Measurements from ENCODE around the gene SLC1A7. TPM values are rescaled to one million over a fixed set of nuclear protein-coding genes. Genes with fewer than 3 reads are reported as not detected.

SLC1A7 gene
- total and polyA plus RNA-seq, 2 experiments from 2014 or later, result not detected

DNA sequence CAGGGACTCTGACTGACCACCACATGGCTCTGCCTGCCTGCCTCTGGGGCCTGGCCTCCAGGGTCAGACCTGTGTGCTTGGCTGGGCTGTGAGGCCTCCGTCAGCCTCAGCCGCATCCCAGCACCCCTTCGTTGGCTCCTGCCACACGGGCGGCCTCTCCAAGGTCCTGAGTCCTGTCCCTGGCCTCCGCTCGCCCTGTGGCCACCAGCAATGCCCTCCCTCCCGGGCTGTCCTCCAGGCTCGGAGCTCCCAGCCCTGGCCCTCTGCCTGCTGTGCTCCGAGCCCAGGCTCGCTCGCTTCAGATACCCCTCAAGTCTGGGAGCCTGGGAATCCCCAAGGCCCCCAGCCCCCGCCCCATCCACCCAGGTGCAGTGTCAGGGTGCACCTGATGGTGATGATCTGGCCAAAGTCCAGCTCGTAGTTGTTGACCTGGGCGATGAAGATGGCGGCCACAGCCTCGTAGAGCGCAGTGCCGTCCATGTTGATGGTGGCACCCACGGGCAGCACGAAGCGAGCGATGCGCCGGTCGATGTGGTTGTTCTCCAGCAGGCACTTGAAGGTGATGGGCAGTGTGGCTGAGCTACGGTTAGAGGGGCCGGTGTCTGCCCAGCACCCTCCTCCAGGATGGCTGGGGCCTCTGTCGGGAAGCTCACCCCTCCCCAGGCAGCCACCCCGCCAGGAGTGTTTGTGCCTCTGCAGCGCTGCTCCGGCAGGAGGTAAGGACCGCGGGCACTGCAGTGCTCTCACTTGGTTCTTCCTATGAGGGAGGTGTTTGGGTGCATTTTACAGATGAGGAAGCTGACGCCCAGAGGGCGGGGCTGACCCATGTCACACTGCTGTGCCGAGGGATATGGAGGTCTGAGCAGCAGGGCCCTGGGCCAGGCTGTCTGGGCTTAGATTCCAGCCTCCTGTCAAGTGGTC is 52.0 kb downstream of the SLC1A7 start:
- no peaks in the 10 kb centered on the region for H3K9me3 Mint-ChIP-seq
- no peaks in the 10 kb centered on the region for H3K36me3 Mint-ChIP-seq (ENCODE audit: low read depth)
- H3K9me2 ChIP-seq (ENCODE audit: insufficient read depth), result no peaks in the 10 kb centered on the region
- H3K4me3 Mint-ChIP-seq, result no peak overlapping the region
- no peak overlapping the region for H3K27ac Mint-ChIP-seq
- no peak overlapping the region for H3K4me3 ChIP-seq
- H3K27me3 Mint-ChIP-seq (ENCODE audit: insufficient read depth, low read depth, poor library complexity), result peaks cover 6% of the 10 kb centered on the region
- H3F3A ChIP-seq (replicated peaks; ENCODE audit: low read depth), result no peaks in the 10 kb centered on the region; the same call in 1 of the 2 replicates
- H3K27me3 ChIP-seq (ENCODE audit: insufficient read depth), result no peaks in the 10 kb centered on the region
- no peak for TF ChIP-seq ZNF331 (CRISPR knock-in tag; IDR thresholded peaks at IDR 0.05; ENCODE audit: low read depth)
- TF ChIP-seq, protein P1, sequence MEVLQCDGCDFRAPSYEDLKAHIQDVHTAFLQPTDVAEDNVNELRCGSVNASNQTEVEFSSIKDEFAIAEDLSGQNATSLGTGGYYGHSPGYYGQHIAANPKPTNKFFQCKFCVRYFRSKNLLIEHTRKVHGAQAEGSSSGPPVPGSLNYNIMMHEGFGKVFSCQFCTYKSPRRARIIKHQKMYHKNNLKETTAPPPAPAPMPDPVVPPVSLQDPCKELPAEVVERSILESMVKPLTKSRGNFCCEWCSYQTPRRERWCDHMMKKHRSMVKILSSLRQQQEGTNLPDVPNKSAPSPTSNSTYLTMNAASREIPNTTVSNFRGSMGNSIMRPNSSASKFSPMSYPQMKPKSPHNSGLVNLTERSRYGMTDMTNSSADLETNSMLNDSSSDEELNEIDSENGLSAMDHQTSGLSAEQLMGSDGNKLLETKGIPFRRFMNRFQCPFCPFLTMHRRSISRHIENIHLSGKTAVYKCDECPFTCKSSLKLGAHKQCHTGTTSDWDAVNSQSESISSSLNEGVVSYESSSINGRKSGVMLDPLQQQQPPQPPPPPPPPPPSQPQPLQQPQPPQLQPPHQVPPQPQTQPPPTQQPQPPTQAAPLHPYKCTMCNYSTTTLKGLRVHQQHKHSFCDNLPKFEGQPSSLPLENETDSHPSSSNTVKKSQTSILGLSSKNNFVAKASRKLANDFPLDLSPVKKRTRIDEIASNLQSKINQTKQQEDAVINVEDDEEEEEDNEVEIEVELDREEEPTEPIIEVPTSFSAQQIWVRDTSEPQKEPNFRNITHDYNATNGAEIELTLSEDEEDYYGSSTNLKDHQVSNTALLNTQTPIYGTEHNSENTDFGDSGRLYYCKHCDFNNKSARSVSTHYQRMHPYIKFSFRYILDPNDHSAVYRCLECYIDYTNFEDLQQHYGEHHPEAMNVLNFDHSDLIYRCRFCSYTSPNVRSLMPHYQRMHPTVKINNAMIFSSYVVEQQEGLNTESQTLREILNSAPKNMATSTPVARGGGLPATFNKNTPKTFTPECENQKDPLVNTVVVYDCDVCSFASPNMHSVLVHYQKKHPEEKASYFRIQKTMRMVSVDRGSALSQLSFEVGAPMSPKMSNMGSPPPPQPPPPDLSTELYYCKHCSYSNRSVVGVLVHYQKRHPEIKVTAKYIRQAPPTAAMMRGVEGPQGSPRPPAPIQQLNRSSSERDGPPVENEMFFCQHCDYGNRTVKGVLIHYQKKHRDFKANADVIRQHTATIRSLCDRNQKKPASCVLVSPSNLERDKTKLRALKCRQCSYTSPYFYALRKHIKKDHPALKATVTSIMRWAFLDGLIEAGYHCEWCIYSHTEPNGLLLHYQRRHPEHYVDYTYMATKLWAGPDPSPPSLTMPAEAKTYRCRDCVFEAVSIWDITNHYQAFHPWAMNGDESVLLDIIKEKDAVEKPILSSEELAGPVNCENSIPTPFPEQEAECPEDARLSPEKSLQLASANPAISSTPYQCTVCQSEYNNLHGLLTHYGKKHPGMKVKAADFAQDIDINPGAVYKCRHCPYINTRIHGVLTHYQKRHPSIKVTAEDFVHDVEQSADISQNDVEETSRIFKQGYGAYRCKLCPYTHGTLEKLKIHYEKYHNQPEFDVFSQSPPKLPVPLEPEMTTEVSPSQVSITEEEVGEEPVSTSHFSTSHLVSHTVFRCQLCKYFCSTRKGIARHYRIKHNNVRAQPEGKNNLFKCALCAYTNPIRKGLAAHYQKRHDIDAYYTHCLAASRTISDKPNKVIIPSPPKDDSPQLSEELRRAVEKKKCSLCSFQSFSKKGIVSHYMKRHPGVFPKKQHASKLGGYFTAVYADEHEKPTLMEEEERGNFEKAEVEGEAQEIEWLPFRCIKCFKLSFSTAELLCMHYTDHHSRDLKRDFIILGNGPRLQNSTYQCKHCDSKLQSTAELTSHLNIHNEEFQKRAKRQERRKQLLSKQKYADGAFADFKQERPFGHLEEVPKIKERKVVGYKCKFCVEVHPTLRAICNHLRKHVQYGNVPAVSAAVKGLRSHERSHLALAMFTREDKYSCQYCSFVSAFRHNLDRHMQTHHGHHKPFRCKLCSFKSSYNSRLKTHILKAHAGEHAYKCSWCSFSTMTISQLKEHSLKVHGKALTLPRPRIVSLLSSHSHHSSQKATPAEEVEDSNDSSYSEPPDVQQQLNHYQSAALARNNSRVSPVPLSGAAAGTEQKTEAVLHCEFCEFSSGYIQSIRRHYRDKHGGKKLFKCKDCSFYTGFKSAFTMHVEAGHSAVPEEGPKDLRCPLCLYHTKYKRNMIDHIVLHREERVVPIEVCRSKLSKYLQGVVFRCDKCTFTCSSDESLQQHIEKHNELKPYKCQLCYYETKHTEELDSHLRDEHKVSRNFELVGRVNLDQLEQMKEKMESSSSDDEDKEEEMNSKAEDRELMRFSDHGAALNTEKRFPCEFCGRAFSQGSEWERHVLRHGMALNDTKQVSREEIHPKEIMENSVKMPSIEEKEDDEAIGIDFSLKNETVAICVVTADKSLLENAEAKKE (CRISPR knock-in tag; IDR thresholded peaks at IDR 0.05), result no peak
- no peak for TF ChIP-seq NANOG (IDR thresholded peaks at IDR 0.05; ENCODE audit: borderline replicate concordance)
- TF ChIP-seq EZH2 (IDR thresholded peaks at IDR 0.05; ENCODE audit: low read depth, unreplicated experiment), result no peak
- TF ChIP-seq EZH2phosphoT487 (IDR thresholded peaks at IDR 0.05; ENCODE audit: unreplicated experiment), result no peak
- TF ChIP-seq, protein P2, sequence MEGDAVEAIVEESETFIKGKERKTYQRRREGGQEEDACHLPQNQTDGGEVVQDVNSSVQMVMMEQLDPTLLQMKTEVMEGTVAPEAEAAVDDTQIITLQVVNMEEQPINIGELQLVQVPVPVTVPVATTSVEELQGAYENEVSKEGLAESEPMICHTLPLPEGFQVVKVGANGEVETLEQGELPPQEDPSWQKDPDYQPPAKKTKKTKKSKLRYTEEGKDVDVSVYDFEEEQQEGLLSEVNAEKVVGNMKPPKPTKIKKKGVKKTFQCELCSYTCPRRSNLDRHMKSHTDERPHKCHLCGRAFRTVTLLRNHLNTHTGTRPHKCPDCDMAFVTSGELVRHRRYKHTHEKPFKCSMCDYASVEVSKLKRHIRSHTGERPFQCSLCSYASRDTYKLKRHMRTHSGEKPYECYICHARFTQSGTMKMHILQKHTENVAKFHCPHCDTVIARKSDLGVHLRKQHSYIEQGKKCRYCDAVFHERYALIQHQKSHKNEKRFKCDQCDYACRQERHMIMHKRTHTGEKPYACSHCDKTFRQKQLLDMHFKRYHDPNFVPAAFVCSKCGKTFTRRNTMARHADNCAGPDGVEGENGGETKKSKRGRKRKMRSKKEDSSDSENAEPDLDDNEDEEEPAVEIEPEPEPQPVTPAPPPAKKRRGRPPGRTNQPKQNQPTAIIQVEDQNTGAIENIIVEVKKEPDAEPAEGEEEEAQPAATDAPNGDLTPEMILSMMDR (conservative IDR thresholded peaks at IDR 0.05; ENCODE audit: low read depth in 2 of 2), result no peak
- no peak for TF ChIP-seq POLR2AphosphoS5 (IDR thresholded peaks at IDR 0.05; ENCODE audit: low read depth)
- no peak for TF ChIP-seq ZNF114 (CRISPR knock-in tag; IDR thresholded peaks at IDR 0.05)
- TF ChIP-seq, protein P3, sequence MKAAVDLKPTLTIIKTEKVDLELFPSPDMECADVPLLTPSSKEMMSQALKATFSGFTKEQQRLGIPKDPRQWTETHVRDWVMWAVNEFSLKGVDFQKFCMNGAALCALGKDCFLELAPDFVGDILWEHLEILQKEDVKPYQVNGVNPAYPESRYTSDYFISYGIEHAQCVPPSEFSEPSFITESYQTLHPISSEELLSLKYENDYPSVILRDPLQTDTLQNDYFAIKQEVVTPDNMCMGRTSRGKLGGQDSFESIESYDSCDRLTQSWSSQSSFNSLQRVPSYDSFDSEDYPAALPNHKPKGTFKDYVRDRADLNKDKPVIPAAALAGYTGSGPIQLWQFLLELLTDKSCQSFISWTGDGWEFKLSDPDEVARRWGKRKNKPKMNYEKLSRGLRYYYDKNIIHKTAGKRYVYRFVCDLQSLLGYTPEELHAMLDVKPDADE (IDR thresholded peaks at IDR 0.05), result no peak
- no peak for TF ChIP-seq STAT1 (IDR thresholded peaks at IDR 0.05; ENCODE audit: unreplicated experiment)
- DNase-seq (ENCODE audit: low spot score) (no peak), ATAC-seq (no peak)
- H3K4me1 Mint-ChIP-seq, result peaks cover 3% of the 10 kb centered on the region; the same call in 1 of the 3 replicates
- no peaks in the 10 kb centered on the region for H4K20me1 ChIP-seq (replicated peaks; ENCODE audit: insufficient read depth)
- H3K36me3 ChIP-seq (ENCODE audit: insufficient read depth), result no peaks in the 10 kb centered on the region
- H3K27ac ChIP-seq (ENCODE audit: low read depth), result no peak overlapping the region
- H3K4me1 ChIP-seq (ENCODE audit: insufficient read depth), result no peaks in the 10 kb centered on the region
- H3K4me2 ChIP-seq, result no peak overlapping the region
- H3K79me2 ChIP-seq (replicated peaks; ENCODE audit: insufficient read depth), result no peaks in the 10 kb centered on the region
- no peak overlapping the region for H2AFZ ChIP-seq
